Karpas-422 (cell line): Measurements from ENCODE around the gene CR1. TPM values are rescaled to one million over a fixed set of nuclear protein-coding genes. Genes with fewer than 3 reads are reported as not detected.
"Not testable (repeated sequence)": the region's sequence is repeated elsewhere in the genome, so short reads cannot be mapped to it uniquely, and the experiment has no call there.

ENCODE experiments used
- DNase-seq: peaks from one replicate; pipeline ENCODE4 v3.0.0-alpha.2; 2015
- H2AFZ ChIP-seq: fragments of 200-600 bp; sonication (generic); 2 replicates; pipeline ENCODE4 v1.6.1; 2014; ENCODE audit warnings: antibody characterized with exemption, low read length, mixed read lengths
- H3K27ac ChIP-seq: fragments of 200-600 bp; sonication (generic); 2 replicates; pipeline ENCODE4 v1.5.1; 2014; ENCODE audit warnings: mild to moderate bottlenecking, low read length, moderate library complexity
- H3K27me3 ChIP-seq: fragments of 200-600 bp; sonication (generic); 2 replicates; pipeline ENCODE4 v1.6.1; 2014; ENCODE audit warnings: low read length, mixed read lengths
- H3K36me3 ChIP-seq: fragments of 200-600 bp; sonication (generic); 2 replicates; pipeline ENCODE4 v1.6.1; 2014; ENCODE audit warnings: low read length, mixed read lengths; ENCODE audit not compliant: insufficient read depth
- H3K4me1 ChIP-seq: fragments of 200-600 bp; sonication (generic); 2 replicates; pipeline ENCODE4 v1.6.1; 2014; ENCODE audit warnings: mild to moderate bottlenecking, low read length, mixed read lengths
- H3K4me2 ChIP-seq: fragments of 200-600 bp; sonication (generic); 2 replicates; pipeline ENCODE4 v1.6.1; 2014; ENCODE audit warnings: low read length, low read depth, mild to moderate bottlenecking; ENCODE audit not compliant: poor library complexity, severe bottlenecking
- H3K4me3 ChIP-seq: fragments of 200-600 bp; sonication (generic); 2 replicates; pipeline ENCODE4 v1.5.1; 2014; ENCODE audit warnings: mild to moderate bottlenecking, antibody characterized with exemption, low read length, mixed read lengths
- H3K79me2 ChIP-seq: fragments of 200-600 bp; sonication (generic); 2 replicates; pipeline ENCODE4 v1.6.1; 2014; ENCODE audit warnings: mild to moderate bottlenecking, low read length, mixed read lengths
- H3K9ac ChIP-seq: fragments of 200-600 bp; sonication (generic); 2 replicates; pipeline ENCODE4 v1.6.0; 2014; ENCODE audit warnings: low read length
- H3K9me2 ChIP-seq: fragments of 200-600 bp; sonication (generic), shearing (Covaris generic); replicated peaks from 2 replicates; pipeline ENCODE4 v1.6.0; 2014; ENCODE audit warnings: mild to moderate bottlenecking, low read length, moderate library complexity; ENCODE audit not compliant: insufficient read depth
- H3K9me3 ChIP-seq: fragments of 300-700, 200-600 bp; sonication (generic); 2 replicates; pipeline ENCODE4 v1.6.1; 2014; ENCODE audit warnings: low read length, mixed read lengths
- H4K20me1 ChIP-seq: fragments of 200-600 bp; sonication (generic); 2 replicates; pipeline ENCODE4 v1.6.1; 2014; ENCODE audit warnings: mild to moderate bottlenecking, antibody characterized with exemption, low read length, low read depth; ENCODE audit not compliant: insufficient read depth
- total RNA-seq: library from RNA; depleted of rRNA; stranded (reverse); fragments of >200 nt; shearing (Covaris generic); gene quantifications from 2 replicates; pipeline ENCODE4 v1.2.3, GENCODE V29; 2014; ENCODE audit warnings: low replicate concordance

CR1 gene
- total RNA-seq, 1 experiment from 2014 or later, result not detected

DNA sequence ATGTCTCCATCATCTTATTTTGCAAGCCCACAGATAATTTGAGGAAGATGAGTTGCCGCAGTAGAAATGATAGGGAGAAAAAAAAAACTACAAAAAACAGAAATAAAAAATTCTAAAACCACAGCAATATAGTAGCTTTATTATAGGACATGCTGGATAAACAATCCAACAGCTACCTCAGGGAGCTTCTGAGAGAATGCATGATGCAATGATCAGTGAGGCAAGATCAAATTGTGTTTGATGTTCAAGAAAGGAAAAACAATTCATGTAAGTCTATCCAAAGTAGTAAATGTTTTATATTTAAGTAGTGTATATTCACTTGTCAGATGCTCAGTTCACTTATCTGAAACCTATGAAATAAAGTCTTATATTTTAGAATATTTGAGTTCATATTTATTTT, 155.6 kb downstream of the CR1 start:
- Histone ChIP-seq H3K27me3 (no peaks in the 10 kb centered on the region), H3K4me2 (no peak overlapping the region), H3K79me2 (no peaks in the 10 kb centered on the region), H4K20me1 (no peaks in the 10 kb centered on the region), H3K9me3 (no peaks in the 10 kb centered on the region), H3K27ac (no peak overlapping the region), H3K9ac (no peak overlapping the region), H2AFZ (no peak overlapping the region), H3K36me3 (no peaks in the 10 kb centered on the region), H3K9me2 (no peaks in the 10 kb centered on the region), H3K4me1 (no peaks in the 10 kb centered on the region), H3K4me3 (no peak overlapping the region)
- DNase-seq, result no peak

DNA sequence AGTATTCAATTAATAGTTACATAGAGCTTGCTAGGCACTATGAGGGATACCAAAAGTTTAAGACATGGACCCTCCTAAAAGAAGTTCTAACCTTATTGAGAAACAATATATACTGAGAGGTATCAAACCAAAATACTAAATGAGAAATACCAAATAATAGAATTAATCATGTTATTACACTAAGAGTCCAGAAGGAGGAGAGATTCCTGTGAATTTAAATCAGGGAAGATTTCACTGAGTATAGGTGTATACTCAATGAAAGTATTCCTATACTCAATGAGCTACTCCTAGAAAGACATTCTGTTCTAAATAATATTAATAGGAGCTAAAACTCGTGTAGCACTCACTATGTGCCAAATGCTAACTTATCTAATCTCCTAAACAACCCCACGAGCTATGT, 158.4 kb downstream of the CR1 start:
- no peak overlapping the region for H2AFZ ChIP-seq
- no peak overlapping the region for H3K4me2 ChIP-seq
- no peak for DNase-seq
- H3K9ac ChIP-seq, result no peak overlapping the region
- H3K4me1 ChIP-seq, result no peaks in the 10 kb centered on the region
- no peaks in the 10 kb centered on the region for H3K27me3 ChIP-seq
- no peaks in the 10 kb centered on the region for H3K36me3 ChIP-seq
- H3K4me3 ChIP-seq, result no peak overlapping the region
- no peaks in the 10 kb centered on the region for H3K9me3 ChIP-seq
- no peak overlapping the region for H3K27ac ChIP-seq
- H3K9me2 ChIP-seq, result no peaks in the 10 kb centered on the region
- no peaks in the 10 kb centered on the region for H3K79me2 ChIP-seq
- no peaks in the 10 kb centered on the region for H4K20me1 ChIP-seq

DNA sequence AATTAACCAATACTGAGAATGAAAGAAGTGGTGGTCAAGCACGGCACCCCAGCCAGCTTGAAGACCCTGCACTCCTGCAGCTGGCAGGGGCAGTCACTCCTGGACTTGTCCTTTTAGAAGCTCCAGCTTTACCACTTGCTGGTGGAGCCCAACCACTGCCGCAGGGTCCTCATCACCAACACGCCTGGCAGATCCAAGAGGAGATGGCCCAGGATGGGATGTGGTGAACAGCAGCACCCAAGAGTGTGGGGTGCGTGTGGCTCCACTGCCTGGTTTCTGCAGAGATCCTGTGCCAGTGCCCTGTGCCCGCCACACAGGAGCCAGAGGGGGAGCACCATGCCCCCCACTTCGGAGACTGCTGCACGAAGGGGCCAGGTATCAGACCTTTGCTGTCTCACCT, 162.5 kb downstream of the CR1 start:
- H3K4me2 ChIP-seq, result no peak overlapping the region
- H3K36me3 ChIP-seq, result no peaks in the 10 kb centered on the region
- DNase-seq, result no peak
- H4K20me1 ChIP-seq, result no peaks in the 10 kb centered on the region
- no peak overlapping the region for H2AFZ ChIP-seq
- no peak overlapping the region for H3K4me3 ChIP-seq
- H3K4me1 ChIP-seq, result no peaks in the 10 kb centered on the region
- no peak overlapping the region for H3K9ac ChIP-seq
- H3K79me2 ChIP-seq, result no peaks in the 10 kb centered on the region
- H3K9me3 ChIP-seq, result no peaks in the 10 kb centered on the region
- H3K9me2 ChIP-seq, result no peaks in the 10 kb centered on the region
- no peaks in the 10 kb centered on the region for H3K27me3 ChIP-seq
- H3K27ac ChIP-seq, result no peak overlapping the region

DNA sequence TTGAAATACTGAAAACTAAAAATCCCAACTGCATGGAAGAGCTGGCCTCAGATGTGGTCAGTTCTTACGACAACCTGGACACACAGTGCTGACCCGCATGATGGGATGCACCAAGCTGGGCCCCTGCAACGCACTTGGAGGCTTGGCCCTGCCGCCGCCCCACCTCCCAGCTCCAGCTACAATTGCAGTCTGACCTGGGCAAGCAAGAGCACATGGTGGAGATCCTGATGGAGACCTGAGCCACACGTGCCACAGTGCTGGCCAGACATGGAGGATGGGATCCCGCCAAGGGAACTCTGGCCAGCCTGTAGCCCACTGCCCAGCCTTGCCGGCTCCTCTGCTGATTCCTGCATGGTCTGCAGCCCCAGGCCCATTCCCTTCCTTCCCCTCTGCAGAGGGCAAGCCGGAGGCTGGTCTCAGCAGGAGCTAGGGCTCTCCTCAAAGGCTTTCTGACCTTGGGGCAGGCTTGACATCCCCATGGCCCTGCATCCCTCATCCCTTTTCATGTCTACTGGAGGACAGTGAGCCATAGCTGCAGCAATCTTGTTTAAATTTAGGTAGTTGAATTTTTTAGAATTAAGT, 163.0 kb downstream of the CR1 start:
- H3K27me3 ChIP-seq, result no peaks in the 10 kb centered on the region
- no peaks in the 10 kb centered on the region for H3K9me3 ChIP-seq
- no peaks in the 10 kb centered on the region for H3K9me2 ChIP-seq
- H3K36me3 ChIP-seq, result no peaks in the 10 kb centered on the region
- H2AFZ ChIP-seq, result no peak overlapping the region
- H3K4me2 ChIP-seq, result no peak overlapping the region
- no peak overlapping the region for H3K27ac ChIP-seq
- H3K79me2 ChIP-seq, result no peaks in the 10 kb centered on the region
- no peak overlapping the region for H3K4me3 ChIP-seq
- no peaks in the 10 kb centered on the region for H4K20me1 ChIP-seq
- H3K4me1 ChIP-seq, result no peaks in the 10 kb centered on the region
- DNase-seq, result no peak
- H3K9ac ChIP-seq, result no peak overlapping the region

DNA sequence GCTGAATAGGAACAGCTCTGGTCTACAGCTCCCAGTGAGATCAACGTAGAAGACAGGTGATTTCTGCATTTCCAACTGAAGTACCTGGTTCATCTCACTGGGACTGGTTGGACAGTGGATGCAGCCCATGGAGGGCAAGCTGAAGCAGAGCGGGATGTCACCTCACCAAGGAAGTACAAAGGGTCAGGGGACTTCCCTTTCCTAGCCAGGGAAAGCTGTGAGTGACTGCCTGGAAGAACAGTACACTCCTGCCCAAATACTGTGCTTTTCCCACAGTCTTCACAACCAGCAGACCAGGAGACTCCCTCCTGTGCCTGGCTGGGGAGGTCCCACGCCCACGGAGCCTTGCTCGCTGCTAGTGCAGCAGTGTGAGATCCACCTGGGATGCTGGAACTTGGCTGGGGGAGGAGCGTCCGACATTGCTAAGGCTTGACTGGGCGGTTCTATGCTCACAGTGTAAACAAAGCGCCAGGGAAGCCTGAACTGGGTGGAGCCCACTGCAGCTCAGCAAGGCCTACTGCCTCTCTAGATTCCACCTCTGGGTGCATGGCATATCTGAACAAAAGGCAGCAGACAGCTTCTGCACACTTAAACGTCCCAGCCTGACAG, 163.7 kb downstream of the CR1 start:
- no peak for DNase-seq
- H3K4me1 ChIP-seq, result no peaks in the 10 kb centered on the region
- H2AFZ ChIP-seq, result no peak overlapping the region
- H3K4me2 ChIP-seq, result no peak overlapping the region
- H3K79me2 ChIP-seq, result no peaks in the 10 kb centered on the region
- H3K4me3 ChIP-seq, result no peak overlapping the region
- no peaks in the 10 kb centered on the region for H3K27me3 ChIP-seq
- no peaks in the 10 kb centered on the region for H3K9me2 ChIP-seq
- H4K20me1 ChIP-seq, result no peaks in the 10 kb centered on the region
- no peaks in the 10 kb centered on the region for H3K9me3 ChIP-seq
- H3K36me3 ChIP-seq, result no peaks in the 10 kb centered on the region
- no peak overlapping the region for H3K9ac ChIP-seq
- H3K27ac ChIP-seq, result no peak overlapping the region

DNA sequence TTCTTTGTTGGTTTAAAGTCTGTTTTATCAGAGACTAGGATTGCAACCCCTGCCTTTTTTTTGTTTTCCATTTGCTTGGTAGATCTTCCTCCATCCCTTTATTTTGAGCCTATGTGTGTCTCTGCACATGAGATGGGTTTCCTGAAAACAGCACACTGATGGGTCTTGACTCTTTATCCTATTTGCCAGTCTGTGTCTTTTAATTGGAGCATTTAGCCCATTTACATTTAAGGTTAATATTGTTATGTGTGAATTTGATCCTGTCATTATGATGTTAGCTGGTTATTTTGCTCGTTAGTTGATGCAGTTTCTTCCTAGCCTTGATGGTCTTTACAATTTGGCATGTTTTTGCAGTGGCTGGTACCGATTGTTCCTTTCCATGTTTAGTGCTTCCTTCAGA, 165.5 kb downstream of the CR1 start:
- H3K27me3 ChIP-seq, H3K9ac ChIP-seq, H3K9me3 ChIP-seq, H3K9me2 ChIP-seq, H3K79me2 ChIP-seq, H3K4me1 ChIP-seq, H3K27ac ChIP-seq, H2AFZ ChIP-seq, H3K36me3 ChIP-seq, DNase-seq, H3K4me2 ChIP-seq, H3K4me3 ChIP-seq, H4K20me1 ChIP-seq: not testable (repeated sequence)

DNA sequence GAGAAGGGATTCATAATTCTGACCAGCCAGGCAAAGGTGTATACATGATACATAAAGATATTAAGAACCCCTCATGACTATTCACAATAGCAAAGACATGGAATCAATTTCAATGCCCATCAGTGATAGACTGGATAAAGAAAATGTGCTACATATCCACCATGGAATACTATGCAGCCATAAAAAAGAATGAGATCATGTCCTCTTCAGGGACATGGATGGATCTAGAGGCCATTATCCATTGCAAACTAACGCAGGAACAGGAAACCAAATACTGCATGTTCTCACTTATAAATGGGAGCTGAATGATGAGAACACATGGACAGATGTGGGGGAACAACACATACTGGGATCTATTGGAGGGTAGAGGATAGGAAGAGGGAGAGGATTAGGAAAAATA, 170.4 kb downstream of the CR1 start:
- H3K4me2 ChIP-seq, result no peak overlapping the region
- H3K4me1 ChIP-seq, result no peaks in the 10 kb centered on the region

DNA sequence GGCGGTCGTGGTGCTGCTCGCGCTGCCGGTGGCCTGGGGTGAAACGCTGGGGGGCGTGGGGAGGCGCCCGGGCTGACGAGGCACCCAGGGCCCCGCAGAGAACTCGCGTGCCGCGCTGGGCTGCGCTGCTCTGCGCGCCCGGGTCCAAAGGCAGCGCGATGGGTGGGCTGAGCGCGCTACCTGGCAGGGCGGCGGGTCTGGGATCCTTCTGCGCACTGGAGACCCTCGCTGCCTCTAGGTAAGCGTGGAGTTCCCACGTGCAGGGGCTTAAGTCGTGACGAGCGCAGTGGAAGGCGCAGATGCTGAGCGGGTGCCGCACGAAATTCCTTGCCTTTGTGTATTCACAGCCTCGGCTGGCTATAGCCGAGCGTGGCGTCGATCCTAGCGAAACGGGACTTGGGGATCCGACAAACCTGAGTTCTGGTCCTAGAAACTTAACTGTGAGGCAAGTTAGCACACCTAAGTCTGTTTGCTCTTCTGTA, 173.6 kb downstream of the CR1 start:
- Histone ChIP-seq H3K36me3 (no peaks in the 10 kb centered on the region), H3K4me3 (no peak overlapping the region), H3K4me1 (no peaks in the 10 kb centered on the region), H2AFZ (no peak overlapping the region), H3K27ac (no peak overlapping the region), H3K4me2 (no peak overlapping the region), H3K9me2 (no peaks in the 10 kb centered on the region), H3K9ac (no peak overlapping the region), H4K20me1 (no peaks in the 10 kb centered on the region), H3K79me2 (no peaks in the 10 kb centered on the region), H3K9me3 (no peaks in the 10 kb centered on the region), H3K27me3 (no peaks in the 10 kb centered on the region)
- no peak for DNase-seq

More for the DNA sequence above, 170.4 kb downstream of the CR1 start:
- no peak overlapping the region for H3K4me3 ChIP-seq
- no peak overlapping the region for H3K27ac ChIP-seq
- DNase-seq, result no peak
- H3K9me2 ChIP-seq, result no peaks in the 10 kb centered on the region
- H3K79me2 ChIP-seq, result no peaks in the 10 kb centered on the region
- H4K20me1 ChIP-seq, result no peaks in the 10 kb centered on the region
- no peak overlapping the region for H3K9ac ChIP-seq
- H3K9me3 ChIP-seq, result no peaks in the 10 kb centered on the region
- no peaks in the 10 kb centered on the region for H3K27me3 ChIP-seq
- no peak overlapping the region for H2AFZ ChIP-seq
- H3K36me3 ChIP-seq, result no peaks in the 10 kb centered on the region
